ENCODE data around the gene PVALB.

The PVALB gene

GRCh38 chr22:36765943-36766450 lies 50.8 kb downstream of the PVALB start:
- no peak for DNase-seq
- no peaks in the 10 kb centered on the region for H3K27me3 ChIP-seq (ENCODE audit: insufficient read depth, low read depth, severe bottlenecking)
- no peak overlapping the region for H3K27ac ChIP-seq
- no peaks in the 10 kb centered on the region for H3K36me3 ChIP-seq
- no peak for TF ChIP-seq CTCF (IDR thresholded peaks at IDR 0.05; ENCODE audit: low read depth, low read length)
- H3K4me3 ChIP-seq (ENCODE audit: low read depth, low read length), result no peak overlapping the region
- no peaks in the 10 kb centered on the region for H3K9me3 ChIP-seq (ENCODE audit: severe bottlenecking)

- DNase-seq, result no peak
- no peak for TF ChIP-seq CTCF (IDR thresholded peaks at IDR 0.05; ENCODE audit: low read depth, low read length)
- Histone ChIP-seq H3K27me3 (ENCODE audit: insufficient read depth, low read depth, severe bottlenecking) (no peaks in the 10 kb centered on the region), H3K36me3 (no peaks in the 10 kb centered on the region), H3K9me3 (ENCODE audit: severe bottlenecking) (no peaks in the 10 kb centered on the region), H3K27ac (no peak overlapping the region), H3K4me3 (ENCODE audit: low read depth, low read length) (no peak overlapping the region)
Measured at GRCh38 chr22:36765131-36765942, 51.5 kb downstream of the PVALB start.

GRCh38 chr22:36764641-36765040 lies 52.2 kb downstream of the PVALB start:
- H3K27me3 ChIP-seq (ENCODE audit: insufficient read depth, low read depth, severe bottlenecking), result no peaks in the 10 kb centered on the region
- no peak for DNase-seq
- H3K9me3 ChIP-seq (ENCODE audit: severe bottlenecking), result no peaks in the 10 kb centered on the region
- H3K36me3 ChIP-seq, result no peaks in the 10 kb centered on the region
- no peak overlapping the region for H3K4me3 ChIP-seq (ENCODE audit: low read depth, low read length)
- TF ChIP-seq CTCF (IDR thresholded peaks at IDR 0.05; ENCODE audit: low read depth, low read length), result no peak
- no peak overlapping the region for H3K27ac ChIP-seq

GRCh38 chr22:36764060-36764459 lies 52.8 kb downstream of the PVALB start:
- no peak overlapping the region for H3K4me3 ChIP-seq (ENCODE audit: low read depth, low read length)

GRCh38 chr22:36763576-36763975 lies 53.3 kb downstream of the PVALB start:
- Histone ChIP-seq H3K27me3 (ENCODE audit: insufficient read depth, low read depth, severe bottlenecking) (no peaks in the 10 kb centered on the region), H3K4me3 (ENCODE audit: low read depth, low read length) (no peak overlapping the region), H3K36me3 (no peaks in the 10 kb centered on the region), H3K9me3 (ENCODE audit: severe bottlenecking) (no peaks in the 10 kb centered on the region), H3K27ac (no peak overlapping the region)
- DNase-seq, result no peak
- no peak for TF ChIP-seq CTCF (IDR thresholded peaks at IDR 0.05; ENCODE audit: low read depth, low read length)

More at GRCh38 chr22:36764060-36764459, 52.8 kb downstream of the PVALB start:
- H3K36me3 ChIP-seq, result no peaks in the 10 kb centered on the region
- TF ChIP-seq CTCF (IDR thresholded peaks at IDR 0.05; ENCODE audit: low read depth, low read length), result no peak
- no peaks in the 10 kb centered on the region for H3K27me3 ChIP-seq (ENCODE audit: insufficient read depth, low read depth, severe bottlenecking)
- no peak for DNase-seq
- no peak overlapping the region for H3K27ac ChIP-seq
- no peaks in the 10 kb centered on the region for H3K9me3 ChIP-seq (ENCODE audit: severe bottlenecking)
